H1 (cell line): ENCODE results near the gene KCP. TPM values are rescaled to one million over a fixed set of nuclear protein-coding genes. Genes with fewer than 3 reads are reported as not detected.

Source experiments
- CTCF ChIA-PET: fragments of 300-600 bp; sonication (Branson Sonifier 250); formaldehyde crosslinking; loops from one replicate; lab custom pipeline; 2021; ENCODE audit not compliant: partially characterized antibody; lab: Charles Lee
- POLR2A ChIA-PET: fragments of 300-600 bp; sonication (Branson Sonifier 250); formaldehyde crosslinking; loops from one replicate; lab custom pipeline; 2021; ENCODE audit warnings: inconsistent platforms; ENCODE audit not compliant: partially characterized antibody; lab: Charles Lee
- DNase-seq, 2 experiments: peaks; one replicate each; pipeline versions ENCODE4 v3.0.0 to v3.0.0-alpha.2; 2010 to 2022; ENCODE audit warnings: low spot score in 2 of 2, low read depth in 1 of 2, mixed read lengths in 1 of 2
- FAIRE-seq: peaks from 2 replicates; lab custom pipeline; 2011; peaks lifted over from hg19 to GRCh38; lab: Jason Lieb, UNC
- H2AFZ ChIP-seq: 2 replicates; pipeline ENCODE4 v1.8.1; 2012; ENCODE audit warnings: low read length, inconsistent platforms
- H2AK5ac ChIP-seq: 2 replicates; pipeline ENCODE4 v1.6.1; 2013; ENCODE audit warnings: low read depth, low read length
- H2BK120ac ChIP-seq: replicated peaks from 2 replicates; pipeline ENCODE3; 2013; ENCODE audit warnings: low read depth, low read length, inconsistent platforms
- H2BK12ac ChIP-seq: 2 replicates; pipeline ENCODE4 v1.6.1; 2013; ENCODE audit warnings: low read depth, low read length
- H2BK15ac ChIP-seq: 2 replicates; pipeline ENCODE4 v1.6.1; 2013; ENCODE audit warnings: low read length
- H2BK20ac ChIP-seq: 2 replicates; pipeline ENCODE4 v1.6.1; 2013; ENCODE audit warnings: low read length
- H2BK5ac ChIP-seq: 2 replicates; pipeline ENCODE4 v1.6.1; 2013; ENCODE audit warnings: low read depth, low read length
- H3K14ac ChIP-seq: 2 replicates; pipeline ENCODE4 v1.6.1; 2013; ENCODE audit warnings: inconsistent platforms; ENCODE audit not compliant: insufficient read length
- H3K18ac ChIP-seq: 2 replicates; pipeline ENCODE4 v1.6.1; 2013; ENCODE audit warnings: low read length; ENCODE audit errors: extremely low read depth
- H3K23ac ChIP-seq: 2 replicates; pipeline ENCODE4 v1.6.1; 2013; ENCODE audit warnings: inconsistent platforms; ENCODE audit not compliant: insufficient read length
- H3K23me2 ChIP-seq: 2 replicates; pipeline ENCODE4 v1.6.1; 2013; ENCODE audit warnings: low read depth, low read length
- H3K27ac ChIP-seq: 2 replicates; pipeline ENCODE4 v1.6.1; 2011; ENCODE audit warnings: low read depth, low read length, inconsistent platforms
- H3K27me3 ChIP-seq, 4 experiments: replicated peaks in 1 of 4; 1 replicate in 1 of 4; 2 replicates in 3 of 4; pipeline versions ENCODE4 v1.6.1 to v1.8.1; 2011 to 2013; ENCODE audit warnings: low read length in 3 of 4, mild to moderate bottlenecking in 3 of 4, inconsistent platforms in 2 of 4, mixed read lengths in 2 of 4, moderate library complexity in 1 of 4; ENCODE audit not compliant: control insufficient read depth in 3 of 4, insufficient read depth in 3 of 4; ENCODE audit errors: extremely low read depth in 1 of 4
- H3K36me3 ChIP-seq, 4 experiments: 2 replicates each; pipeline versions ENCODE4 v1.6.1 to v1.8.1; 2011 to 2013; ENCODE audit warnings: mild to moderate bottlenecking in 4 of 4, low read length in 3 of 4, moderate library complexity in 2 of 4, control low read depth in 1 of 4, inconsistent platforms in 1 of 4; ENCODE audit not compliant: insufficient read depth in 4 of 4, control insufficient read depth in 2 of 4
- H3K4ac ChIP-seq: replicated peaks from 2 replicates; pipeline ENCODE3; 2013; ENCODE audit warnings: low read length, low read depth, mixed read lengths, inconsistent platforms; ENCODE audit not compliant: insufficient read length
- H3K4me1 ChIP-seq, 4 experiments: replicated peaks in 1 of 4; 1 replicate in 1 of 4; 2 replicates in 3 of 4; pipeline versions ENCODE4 v1.6.1 to v1.8.1; 2011 to 2013; ENCODE audit warnings: low read length in 3 of 4, inconsistent platforms in 2 of 4, mixed read lengths in 1 of 4; ENCODE audit not compliant: insufficient read depth in 4 of 4, control insufficient read depth in 3 of 4
- H3K4me2 ChIP-seq, 2 experiments: 2 replicates each; pipeline versions ENCODE4 v1.6.1 to v1.8.1; 2011 to 2013; ENCODE audit warnings: low read depth in 2 of 2, low read length in 2 of 2, control low read depth in 1 of 2, inconsistent platforms in 1 of 2, mild to moderate bottlenecking in 1 of 2; ENCODE audit not compliant: insufficient read depth in 1 of 2
- H3K4me3 ChIP-seq, 4 experiments: fragments of 200-600, 300-600 bp in 1 of 4; sonication (generic), shearing (Covaris generic), sonication (Bioruptor Twin) in 1 of 4; 2 replicates each; pipeline versions ENCODE4 v1.5.1 to v1.8.1; 2011 to 2016; ENCODE audit warnings: low read length in 4 of 4, low read depth in 3 of 4, control low read depth in 2 of 4, inconsistent platforms in 2 of 4, mild to moderate bottlenecking in 2 of 4, mixed read lengths in 1 of 4, moderate library complexity in 1 of 4; ENCODE audit not compliant: insufficient read depth in 2 of 4; ENCODE audit errors: extremely low read depth in 1 of 4
- H3K56ac ChIP-seq: replicated peaks from 2 replicates; pipeline ENCODE3; 2013; ENCODE audit warnings: low read depth, mild to moderate bottlenecking, mixed read lengths, low read length, inconsistent platforms; ENCODE audit not compliant: insufficient read length
- H3K79me1 ChIP-seq: 2 replicates; pipeline ENCODE4 v1.6.1; 2013; ENCODE audit warnings: low read depth, low read length, control low read depth
- H3K79me2 ChIP-seq, 2 experiments: 2 replicates each; pipeline versions ENCODE4 v1.6.1 to v1.8.1; 2012 to 2013; ENCODE audit warnings: low read length in 2 of 2, mild to moderate bottlenecking in 2 of 2, inconsistent platforms in 1 of 2; ENCODE audit not compliant: insufficient read depth in 2 of 2, control insufficient read depth in 1 of 2
- H3K9ac ChIP-seq, 4 experiments: replicated peaks in 1 of 4; 1 replicate in 1 of 4; 2 replicates in 3 of 4; pipeline versions ENCODE4 v1.6.1 to v1.8.1; 2011 to 2013; ENCODE audit warnings: low read depth in 3 of 4, low read length in 3 of 4, control low read depth in 2 of 4, mild to moderate bottlenecking in 2 of 4, moderate library complexity in 2 of 4, inconsistent platforms in 1 of 4; ENCODE audit errors: extremely low read depth in 1 of 4
- H3K9me3 ChIP-seq, 2 experiments: 2 replicates each; pipeline versions ENCODE4 v1.6.1 to v1.8.1; 2012 to 2013; ENCODE audit warnings: mild to moderate bottlenecking in 2 of 2, moderate library complexity in 2 of 2, control low read depth in 1 of 2, inconsistent platforms in 1 of 2, low read depth in 1 of 2, low read length in 1 of 2, mixed read lengths in 1 of 2; ENCODE audit not compliant: insufficient read depth in 2 of 2
- H4K20me1 ChIP-seq, 2 experiments: replicated peaks in 1 of 2; 2 replicates each; pipeline versions ENCODE3 to v1.8.1; 2011 to 2013; ENCODE audit warnings: inconsistent platforms in 2 of 2, low read length in 2 of 2, mild to moderate bottlenecking in 1 of 2; ENCODE audit not compliant: insufficient read depth in 2 of 2, control insufficient read depth in 1 of 2
- H4K5ac ChIP-seq: 2 replicates; pipeline ENCODE4 v1.6.1; 2013; ENCODE audit warnings: low read length, low read depth, mixed read lengths, inconsistent platforms; ENCODE audit not compliant: insufficient read length
- H4K8ac ChIP-seq: 2 replicates; pipeline ENCODE4 v1.8.0; 2013; ENCODE audit warnings: mild to moderate bottlenecking, moderate library complexity, low read length, inconsistent platforms; ENCODE audit not compliant: insufficient read depth; ENCODE audit errors: extremely low read depth
- H4K91ac ChIP-seq: replicated peaks from 2 replicates; pipeline ENCODE3; 2013; ENCODE audit warnings: low read length, mixed read lengths, inconsistent platforms; ENCODE audit not compliant: insufficient read length
- BCL11A ChIP-seq, 2 experiments: IDR thresholded peaks; one replicate each; pipeline ENCODE4 v1.6.1; 2011; ENCODE audit warnings: low read depth in 2 of 2, low read length in 2 of 2, mild to moderate bottlenecking in 2 of 2
- CHD1 ChIP-seq: IDR thresholded peaks from 2 replicates; pipeline ENCODE4 v1.6.1; 2012; ENCODE audit warnings: low read depth, low read length, improper control_type of control experiment
- EP300 ChIP-seq, 2 experiments: IDR thresholded peaks; 1 replicate in 1 of 2; 2 replicates in 1 of 2; pipeline ENCODE4 v1.6.1; 2011 to 2012; ENCODE audit warnings: low read depth in 2 of 2, low read length in 2 of 2, mild to moderate bottlenecking in 2 of 2, borderline replicate concordance in 1 of 2, inconsistent platforms in 1 of 2, moderate library complexity in 1 of 2
- FOSL1 ChIP-seq: IDR thresholded peaks from 2 replicates; pipeline ENCODE4 v1.6.1; 2011; ENCODE audit warnings: mild to moderate bottlenecking, low read depth, low read length, moderate library complexity; ENCODE audit not compliant: insufficient read depth
- KDM4A ChIP-seq: IDR thresholded peaks from one replicate; pipeline ENCODE4 v1.7.1; 2012; ENCODE audit warnings: low read depth, mild to moderate bottlenecking, moderate library complexity, low read length, inconsistent platforms; ENCODE audit not compliant: severe bottlenecking
- POLR2A ChIP-seq, 2 experiments: IDR thresholded peaks; 1 replicate in 1 of 2; 2 replicates in 1 of 2; pipeline ENCODE4 v1.6.1; 2011; ENCODE audit warnings: low read depth in 2 of 2, low read length in 2 of 2, mild to moderate bottlenecking in 2 of 2; ENCODE audit errors: control extremely low read depth in 1 of 2
- POLR2AphosphoS5 ChIP-seq: IDR thresholded peaks from 2 replicates; pipeline ENCODE4 v1.6.1; 2011; ENCODE audit warnings: low read depth, low read length
- POU5F1 ChIP-seq: IDR thresholded peaks from 2 replicates; pipeline ENCODE4 v1.6.1; 2011; ENCODE audit warnings: low read depth, mild to moderate bottlenecking, low read length, moderate library complexity
- RAD21 ChIP-seq, 2 experiments: IDR thresholded peaks in 1 of 2; conservative IDR thresholded peaks in 1 of 2; 2 replicates each; pipeline ENCODE4 v1.6.1; 2011; ENCODE audit warnings: low read depth in 2 of 2, low read length in 2 of 2, improper control_type of control experiment in 1 of 2, inconsistent platforms in 1 of 2, mild to moderate bottlenecking in 1 of 2, moderate library complexity in 1 of 2
- USF2 ChIP-seq: IDR thresholded peaks from 2 replicates; pipeline ENCODE4 v1.6.1; 2011; ENCODE audit warnings: low read length, improper control_type of control experiment
- WGBS, 2 experiments: shearing (Covaris generic) in 1 of 2; methylation state at CpG; one replicate each; pipeline versions ENCODE4 v1.1.6 to v1.1.7; 2013 to 2015; ENCODE audit warnings: low lambda C conversion rate in 2 of 2, mixed read lengths in 2 of 2, inconsistent platforms in 1 of 2, low coverage in 1 of 2, missing lambda C conversion rate in 1 of 2; ENCODE audit not compliant: insufficient replicate concordance in 2 of 2, insufficient coverage in 1 of 2, insufficient read length in 1 of 2; ENCODE audit errors: extremely low coverage in 1 of 2, missing lambda C conversion rate in 1 of 2; 5-methylcytosine and 5-hydroxymethylcytosine counted together
- polyA plus RNA-seq, 7 experiments: library from polyadenylated mRNA; depleted of rRNA in 3 of 7; stranded (reverse) in 5 of 7; unstranded in 2 of 7; fragments of >200 nt in 5 of 7; fragments of 200-250 nt in 2 of 7; gene quantifications; 1 replicate in 5 of 7; 2 replicates in 1 of 7; 4 replicates in 1 of 7; pipeline versions ENCODE4 v1.2.1 to v1.2.3, GENCODE V29; 2011 to 2013; ENCODE audit warnings: missing spikeins in 2 of 7, mixed read lengths in 2 of 7
- total RNA-seq: library from RNA; stranded (reverse); fragmentation: NEBNext Ultra II Directional; extraction: Animal tissue kit (Norgen Biotek cat#: 25700); gene quantifications from 2 replicates; pipeline ENCODE4 v1.2.1, GENCODE V29; 2021

Gene KCP
- total and polyA plus RNA-seq, 2 of the 8 experiments (the other 6 are each of a cell fraction or from before 2014, with no cell fraction given), result 1.3 to 2.0 TPM

DNA sequence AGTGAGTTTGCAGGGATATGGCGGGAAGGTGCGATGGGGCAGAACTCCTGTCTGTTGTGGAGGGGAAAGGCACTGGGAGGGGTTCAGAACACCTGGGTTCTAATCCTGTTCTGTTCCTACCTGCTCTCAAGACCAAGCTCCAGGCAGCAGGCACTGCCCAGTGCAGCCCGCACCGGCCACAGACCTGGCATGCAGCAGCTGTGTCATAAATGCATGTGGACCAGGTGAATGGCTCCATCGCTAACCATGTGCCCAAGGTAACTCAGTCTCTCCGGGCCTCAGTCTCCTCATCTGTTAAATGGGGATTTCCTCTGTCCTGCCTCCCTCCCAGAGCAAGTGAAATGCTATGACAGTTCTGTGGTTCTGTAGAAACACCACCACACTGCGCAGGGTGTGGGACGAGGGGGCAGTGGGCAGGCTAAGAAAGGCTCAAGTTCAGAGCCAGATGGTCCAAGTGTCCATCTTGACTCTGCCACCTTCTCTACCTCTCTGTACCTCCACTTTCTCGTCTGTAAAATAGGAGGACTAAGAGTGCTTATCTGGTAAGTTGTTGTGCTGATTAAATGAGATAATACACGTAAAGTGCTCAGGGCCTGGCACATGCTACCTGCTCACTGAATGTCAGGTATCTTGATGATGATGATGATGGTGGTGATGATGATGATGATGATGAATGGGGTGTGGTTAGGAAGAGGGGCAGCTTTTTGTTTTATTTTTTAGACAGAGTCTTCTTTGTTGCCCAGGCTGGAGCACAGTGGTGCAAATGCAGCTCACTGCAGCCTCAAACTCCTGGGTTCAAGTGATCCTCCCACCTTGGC is 24.9 kb downstream of the KCP start:
- no peak for DNase-seq
- 90% methylated on average over 10 of the region's 10 CpGs; no CpG with 5 or more reads in 1 of the 2 experiments for WGBS, 2 experiments
- H2BK120ac ChIP-seq, result no peak overlapping the region
- H3K9me3 ChIP-seq, result no peaks in the 10 kb centered on the region
- no peak overlapping the region for H3K4me3 ChIP-seq
- H3K79me2 ChIP-seq, result no peaks in the 10 kb centered on the region
- no peak overlapping the region for H2BK12ac ChIP-seq
- H3K36me3 ChIP-seq, result no peaks in the 10 kb centered on the region
- 0 out of 2 replicates have a peak, but pooled peaks cover 7% of the 10 kb centered on the region for H3K79me1 ChIP-seq
- no peak for TF ChIP-seq BCL11A (IDR thresholded peaks at IDR 0.05; ENCODE audit: low read depth in 2 of 2, low read length in 2 of 2)
- no peak for TF ChIP-seq CHD1
- no peak for TF ChIP-seq EP300 (IDR thresholded peaks at IDR 0.05; ENCODE audit: borderline replicate concordance in 1 of 2, low read depth in 2 of 2, low read length in 2 of 2)
- no peak for TF ChIP-seq POLR2AphosphoS5
- TF ChIP-seq POLR2A (IDR thresholded peaks at IDR 0.05; ENCODE audit: control extremely low read depth in 1 of 2, low read depth in 2 of 2, low read length in 2 of 2), result no peak
- TF ChIP-seq FOSL1, result no peak
- TF ChIP-seq KDM4A, result no peak
- TF ChIP-seq RAD21 (IDR thresholded peaks at IDR 0.05 in 1 of 2, conservative IDR thresholded peaks at IDR 0.05 in 1 of 2; ENCODE audit: low read depth in 2 of 2, low read length in 2 of 2), result no peak
- no peak for TF ChIP-seq POU5F1
- no peak for TF ChIP-seq USF2
- H2AK5ac ChIP-seq, result no peak overlapping the region
- no peak overlapping the region; the same call in 1 of the 2 replicates for H4K8ac ChIP-seq
- H3K4ac ChIP-seq, result no peak overlapping the region
- H3K4me1 ChIP-seq, result peaks cover 0 to 15% (median 7%) of the 10 kb centered on the region in 4 experiments; a peak in 5 of 7 replicates
- ChIA-PET POLR2A (interaction anchor here (0.6 to 1.8 kb wide), 4 partner anchors 15 to 62 kb away, joined by 3 to 5 read pairs (median 4); no protein-coding TSS in a partner anchor), CTCF (interaction anchor here (0.5 to 10.3 kb wide), 26 partner anchors 10 to 774 kb away, joined by 3 to 189 read pairs (median 4); partner anchors contain the start of gene ATP6V1F)
- H3K56ac ChIP-seq, result no peak overlapping the region
- peaks cover 15% of the 10 kb centered on the region; the same call in 1 of the 2 replicates for H3K23me2 ChIP-seq
- H4K91ac ChIP-seq, result no peak overlapping the region
- H3K23ac ChIP-seq, result no peak overlapping the region
- H2BK5ac ChIP-seq, result no peak overlapping the region
- no peak overlapping the region for H3K4me2 ChIP-seq
- H2BK20ac ChIP-seq, result no peak overlapping the region
- no peak overlapping the region for H2AFZ ChIP-seq
- no peak for FAIRE-seq
- H3K9ac ChIP-seq, result no peak overlapping the region
- no peak overlapping the region for H3K18ac ChIP-seq
- H3K27ac ChIP-seq, result no peak overlapping the region
- H3K27me3 ChIP-seq, result peaks cover 0 to 2% (median 0%) of the 10 kb centered on the region in 4 experiments; a peak in 1 of 7 replicates
- no peak overlapping the region for H4K5ac ChIP-seq
- peaks cover 0 to 12% of the 10 kb centered on the region in 2 experiments for H4K20me1 ChIP-seq
- H3K14ac ChIP-seq, result no peak overlapping the region
- H2BK15ac ChIP-seq, result no peak overlapping the region
